HUES48 (cell line): Measurements from ENCODE around the gene NCL.

Experiments
- H3K27ac ChIP-seq: one replicate; pipeline ENCODE4 v1.7.0; 2013; ENCODE audit warnings: low read depth, low read length, inconsistent platforms
- H3K27me3 ChIP-seq: 2 replicates; pipeline ENCODE4 v1.6.1; 2013; ENCODE audit warnings: mild to moderate bottlenecking, low read length; ENCODE audit not compliant: control insufficient read depth, insufficient read depth
- H3K36me3 ChIP-seq: 2 replicates; pipeline ENCODE4 v1.6.1; 2013; ENCODE audit warnings: low read length; ENCODE audit not compliant: control insufficient read depth, insufficient read depth
- H3K4me1 ChIP-seq: 2 replicates; pipeline ENCODE4 v1.6.1; 2013; ENCODE audit warnings: mild to moderate bottlenecking, low read length; ENCODE audit not compliant: control insufficient read depth, insufficient read depth
- H3K4me3 ChIP-seq: 2 replicates; pipeline ENCODE4 v1.5.1; 2013; ENCODE audit warnings: mild to moderate bottlenecking, low read depth, low read length
- H3K9ac ChIP-seq: 2 replicates; pipeline ENCODE4 v1.6.1; 2013; ENCODE audit warnings: mild to moderate bottlenecking, low read depth, low read length, moderate library complexity
- H3K9me3 ChIP-seq: 2 replicates; pipeline ENCODE4 v1.6.1; 2013; ENCODE audit warnings: low read length; ENCODE audit not compliant: control insufficient read depth, insufficient read depth

NCL gene, protein sequence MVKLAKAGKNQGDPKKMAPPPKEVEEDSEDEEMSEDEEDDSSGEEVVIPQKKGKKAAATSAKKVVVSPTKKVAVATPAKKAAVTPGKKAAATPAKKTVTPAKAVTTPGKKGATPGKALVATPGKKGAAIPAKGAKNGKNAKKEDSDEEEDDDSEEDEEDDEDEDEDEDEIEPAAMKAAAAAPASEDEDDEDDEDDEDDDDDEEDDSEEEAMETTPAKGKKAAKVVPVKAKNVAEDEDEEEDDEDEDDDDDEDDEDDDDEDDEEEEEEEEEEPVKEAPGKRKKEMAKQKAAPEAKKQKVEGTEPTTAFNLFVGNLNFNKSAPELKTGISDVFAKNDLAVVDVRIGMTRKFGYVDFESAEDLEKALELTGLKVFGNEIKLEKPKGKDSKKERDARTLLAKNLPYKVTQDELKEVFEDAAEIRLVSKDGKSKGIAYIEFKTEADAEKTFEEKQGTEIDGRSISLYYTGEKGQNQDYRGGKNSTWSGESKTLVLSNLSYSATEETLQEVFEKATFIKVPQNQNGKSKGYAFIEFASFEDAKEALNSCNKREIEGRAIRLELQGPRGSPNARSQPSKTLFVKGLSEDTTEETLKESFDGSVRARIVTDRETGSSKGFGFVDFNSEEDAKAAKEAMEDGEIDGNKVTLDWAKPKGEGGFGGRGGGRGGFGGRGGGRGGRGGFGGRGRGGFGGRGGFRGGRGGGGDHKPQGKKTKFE

DNA sequence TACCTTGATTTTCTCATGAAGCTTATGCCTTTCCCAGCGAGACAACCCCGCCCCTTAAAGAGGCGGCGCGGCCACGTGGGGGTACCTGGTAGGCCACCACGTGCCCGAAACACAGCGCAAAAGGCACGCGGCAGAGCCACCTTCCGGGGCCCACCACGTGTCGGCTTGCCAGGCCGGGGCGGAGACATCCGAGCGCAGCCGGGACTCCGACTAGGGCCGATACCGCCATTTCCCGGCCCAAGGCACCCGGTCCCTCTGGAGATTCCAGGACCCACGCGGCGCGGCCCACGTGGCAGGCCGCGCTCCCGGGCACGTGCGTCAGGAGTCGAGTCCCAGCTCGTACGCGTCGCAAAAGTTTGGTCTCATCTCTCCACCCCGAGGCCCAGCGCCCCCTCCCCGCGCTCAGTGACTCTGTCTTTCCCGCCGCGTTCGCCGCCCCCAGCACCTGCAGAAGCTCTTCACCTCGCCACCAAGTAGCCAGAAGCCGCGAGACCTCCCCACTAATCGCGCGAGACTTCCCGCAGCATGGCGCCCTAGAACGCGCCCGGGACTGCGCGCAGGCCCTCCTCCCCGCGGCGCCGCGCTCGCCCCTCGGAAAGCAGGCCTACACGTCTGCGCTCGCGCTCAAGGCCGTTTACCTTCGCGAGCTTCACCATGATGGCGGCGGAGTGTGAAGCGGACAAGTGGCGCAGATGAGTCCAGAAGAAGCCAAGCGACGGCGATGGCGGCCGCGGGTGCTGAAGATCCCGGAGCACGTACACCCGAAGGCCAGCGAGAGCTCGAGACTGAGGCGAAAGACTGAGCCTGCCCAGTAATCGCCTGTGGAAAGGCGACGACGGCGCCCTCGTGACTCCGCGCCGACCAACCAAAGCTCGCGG is at the start of gene NCL:
NCL (minus strand) TSS at position 787 of the 878 bp plus-strand sequence; CDS start at position 656, 131 bp downstream.
- Histone ChIP-seq H3K27ac (peak within 1 kb of the TSS; percentile 99), H3K4me1 (peaks cover 12% of the 10 kb centered on the region), H3K36me3 (peaks cover 46% of the 10 kb centered on the region)

DNA sequence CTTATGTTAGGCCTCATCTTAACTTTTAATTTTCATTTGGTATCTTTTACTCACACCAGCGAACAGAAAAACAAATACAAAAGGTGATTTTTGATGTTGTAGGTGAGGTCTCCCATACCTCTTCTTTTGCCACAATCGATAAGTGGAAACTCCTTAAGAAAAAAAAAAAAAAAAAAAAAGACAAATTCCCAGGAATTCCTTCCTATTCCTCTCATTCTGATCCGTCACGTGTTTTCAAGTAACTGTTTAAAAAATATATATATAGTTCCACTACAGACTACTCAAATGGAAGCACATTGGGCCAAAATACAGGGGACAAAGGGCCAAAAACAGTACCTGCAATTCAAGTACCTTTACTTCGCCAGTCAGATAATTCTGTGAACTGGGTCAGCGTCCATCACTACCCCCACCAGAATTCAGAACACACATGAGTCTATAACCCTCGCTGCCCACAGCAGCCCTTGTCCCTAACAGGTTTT is 49.5 kb upstream of the NCL start:
- H3K27ac ChIP-seq: peak overlapping the region; percentile 80
- H3K9me3 ChIP-seq: no peaks in the 10 kb centered on the region
- peak overlapping the region; percentile 95 for H3K4me3 ChIP-seq
- no peaks in the 10 kb centered on the region for H3K36me3 ChIP-seq
- peak overlapping the region; percentile 92 for H3K9ac ChIP-seq
- H3K27me3 ChIP-seq: peaks cover 9% of the 10 kb centered on the region; the same call in 1 of the 2 replicates
- peaks cover 4% of the 10 kb centered on the region for H3K4me1 ChIP-seq

More for the DNA sequence above, at the start of gene NCL:
- Histone ChIP-seq H3K4me3 (peak within 1 kb of the TSS; percentile 98), H3K27me3 (no peaks in the 10 kb centered on the region), H3K9ac (peak within 1 kb of the TSS; percentile 100), H3K9me3 (no peaks in the 10 kb centered on the region)

DNA sequence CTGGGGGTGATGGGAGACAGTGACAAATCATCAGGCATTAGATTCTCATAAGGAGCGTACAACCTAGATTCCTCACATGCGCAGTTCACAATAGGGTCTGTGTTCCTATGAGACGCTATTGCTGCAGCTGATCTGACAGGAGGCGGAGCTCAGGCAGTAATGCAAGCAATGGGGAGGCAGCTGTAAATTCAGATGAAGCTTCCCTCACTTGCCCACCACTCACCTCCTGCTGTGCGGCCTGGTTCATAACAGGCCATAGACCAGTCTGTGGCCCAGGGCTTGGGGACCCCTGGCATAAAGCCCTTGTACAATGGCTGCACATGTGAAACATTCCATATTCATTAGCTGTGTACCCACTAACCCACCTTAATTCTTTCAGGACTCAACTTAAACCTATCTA is 47.9 kb upstream of the NCL start:
- Histone ChIP-seq H3K9ac (no peak overlapping the region), H3K27me3 (peaks cover 9% of the 10 kb centered on the region; the same call in 1 of the 2 replicates), H3K9me3 (no peaks in the 10 kb centered on the region), H3K27ac (no peak overlapping the region), H3K4me3 (no peak overlapping the region), H3K36me3 (peaks cover 2% of the 10 kb centered on the region; the same call in 1 of the 2 replicates), H3K4me1 (peaks cover 4% of the 10 kb centered on the region)

DNA sequence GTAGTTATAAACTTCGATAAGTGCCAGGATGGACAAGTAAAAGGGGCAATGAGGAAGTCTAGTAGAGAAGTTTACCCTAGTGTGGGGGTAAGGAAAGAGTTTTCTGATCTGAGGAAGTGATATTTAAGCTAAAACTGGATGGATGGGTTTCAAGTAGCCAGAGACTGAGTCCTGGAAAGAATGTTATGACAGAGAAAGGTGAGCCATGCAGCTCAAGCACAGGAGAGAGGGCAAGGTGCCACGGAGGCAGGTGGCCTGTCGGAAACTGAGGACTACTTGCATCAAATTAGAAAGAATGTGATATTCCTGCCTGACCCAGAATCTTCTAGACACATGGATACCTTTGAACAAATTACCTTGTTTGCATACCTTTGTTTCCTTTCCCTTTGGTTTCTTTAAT is 39.5 kb upstream of the NCL start:
- Histone ChIP-seq H3K36me3 (peaks cover 21% of the 10 kb centered on the region), H3K27ac (no peak overlapping the region), H3K9ac (no peak overlapping the region), H3K4me3 (no peak overlapping the region), H3K4me1 (no peaks in the 10 kb centered on the region), H3K9me3 (no peaks in the 10 kb centered on the region), H3K27me3 (no peaks in the 10 kb centered on the region)

DNA sequence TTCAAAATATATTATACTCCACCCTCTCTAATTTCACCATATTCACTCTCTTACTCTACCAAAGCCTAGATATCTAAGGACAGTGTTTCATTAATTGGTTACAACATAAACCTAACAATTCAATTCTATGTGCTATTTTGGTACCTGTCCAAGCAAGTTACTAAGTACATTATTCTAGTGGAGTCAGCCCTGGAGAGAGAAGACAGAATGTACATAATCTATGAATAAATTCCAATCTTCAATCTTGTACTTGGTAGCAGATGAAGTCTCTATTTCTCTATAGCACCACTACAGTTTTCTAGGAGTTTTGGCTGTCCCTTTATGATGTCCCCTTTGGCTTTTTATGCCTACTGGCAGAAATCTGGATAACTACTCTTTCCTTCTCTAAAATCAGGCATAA is 38.3 kb upstream of the NCL start:
- Histone ChIP-seq H3K27me3 (no peaks in the 10 kb centered on the region), H3K9ac (no peak overlapping the region), H3K4me3 (no peak overlapping the region), H3K36me3 (peaks cover 21% of the 10 kb centered on the region), H3K27ac (no peak overlapping the region), H3K9me3 (no peaks in the 10 kb centered on the region), H3K4me1 (no peaks in the 10 kb centered on the region)

DNA sequence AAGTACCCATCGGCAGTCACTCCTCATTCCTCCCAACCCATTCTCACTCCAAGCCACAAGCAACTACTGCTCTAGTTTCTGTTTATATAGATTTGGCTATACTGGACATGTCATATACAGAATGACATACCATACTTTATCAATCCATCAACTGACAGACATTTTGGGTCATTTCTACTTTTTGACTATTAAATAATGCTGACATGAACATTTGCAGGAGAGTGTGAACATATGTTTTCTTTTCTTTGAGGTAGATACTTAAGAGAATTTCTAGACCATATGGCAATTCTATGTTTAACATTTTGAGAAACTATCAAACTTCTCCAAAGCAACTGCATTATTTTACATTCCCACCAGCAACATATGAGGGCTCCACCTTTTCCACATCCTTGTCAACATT is 33.4 kb upstream of the NCL start:
- Histone ChIP-seq H3K36me3 (peaks cover under 1% of the 10 kb centered on the region; the same call in 1 of the 2 replicates), H3K4me1 (no peaks in the 10 kb centered on the region), H3K9ac (no peak overlapping the region), H3K4me3 (no peak overlapping the region), H3K27me3 (no peaks in the 10 kb centered on the region), H3K27ac (no peak overlapping the region), H3K9me3 (no peaks in the 10 kb centered on the region)

DNA sequence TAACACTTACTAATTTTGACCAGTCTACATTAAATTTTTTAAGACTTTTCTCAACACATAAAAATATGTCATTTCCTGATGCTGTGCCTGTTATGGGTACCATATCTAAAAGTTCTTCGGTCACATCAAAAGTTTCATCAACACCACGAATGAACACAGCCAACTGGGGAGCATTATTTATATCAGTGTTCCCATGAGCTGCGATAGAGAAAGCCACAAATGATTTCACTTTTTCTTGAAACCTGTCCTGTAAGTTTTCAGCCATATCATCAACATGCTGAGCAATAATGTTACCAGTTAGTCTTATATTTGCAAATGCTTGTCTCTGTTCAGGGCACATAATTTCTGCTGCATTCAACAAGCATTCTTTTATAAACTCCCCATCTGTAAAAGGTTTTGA is 30.4 kb upstream of the NCL start:
- 0 out of 2 replicates have a peak, but pooled peaks cover 1% of the 10 kb centered on the region for H3K9me3 ChIP-seq
- H3K27me3 ChIP-seq: no peaks in the 10 kb centered on the region
- no peaks in the 10 kb centered on the region for H3K36me3 ChIP-seq
- H3K27ac ChIP-seq: no peak overlapping the region
- no peak overlapping the region for H3K4me3 ChIP-seq
- H3K4me1 ChIP-seq: no peaks in the 10 kb centered on the region
- no peak overlapping the region for H3K9ac ChIP-seq

DNA sequence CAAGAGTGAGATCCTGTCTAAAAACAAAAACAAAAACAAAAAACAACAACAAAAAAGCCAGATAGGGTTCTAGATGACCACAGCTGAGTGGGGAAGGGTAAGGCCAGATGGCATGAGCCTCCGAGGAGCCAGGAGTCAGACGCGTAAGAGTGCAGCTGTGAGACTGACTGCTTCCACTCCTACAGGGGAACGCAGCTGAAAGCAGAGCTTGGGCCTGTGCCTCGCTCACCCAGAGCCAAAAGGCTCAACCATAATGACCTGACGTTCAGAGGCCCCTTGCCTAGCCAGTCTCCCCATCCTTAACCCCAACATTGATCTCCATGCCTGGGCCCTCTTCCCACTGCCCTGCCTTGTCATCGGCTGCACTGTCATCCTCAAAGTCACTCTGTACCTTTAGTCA is 26.5 kb upstream of the NCL start:
- Histone ChIP-seq H3K27ac (no peak overlapping the region), H3K9me3 (0 out of 2 replicates have a peak, but pooled peaks cover 6% of the 10 kb centered on the region), H3K4me1 (no peaks in the 10 kb centered on the region)

DNA sequence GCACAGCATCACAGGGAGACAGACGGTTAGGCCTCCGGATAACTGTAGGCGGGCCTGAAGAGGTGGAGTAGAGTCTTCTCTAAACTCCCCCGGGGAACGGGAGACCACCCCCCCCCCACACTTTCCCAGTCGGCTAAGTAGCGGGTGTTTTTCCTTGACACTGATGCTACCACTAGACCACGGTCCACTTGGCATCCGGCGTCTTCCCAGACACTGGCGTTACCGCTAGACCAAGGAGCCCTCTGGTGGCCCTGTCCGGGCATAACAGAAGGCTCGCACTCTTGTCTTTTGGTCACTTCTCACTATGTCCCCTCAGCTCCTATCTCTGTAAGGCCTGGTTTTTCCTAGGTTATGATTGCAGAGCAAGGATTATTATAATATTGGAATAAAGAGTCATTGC is 25.7 kb upstream of the NCL start:
- no peaks in the 10 kb centered on the region for H3K36me3 ChIP-seq
- no peak overlapping the region for H3K9ac ChIP-seq
- H3K27me3 ChIP-seq: no peaks in the 10 kb centered on the region
- H3K9me3 ChIP-seq: 0 out of 2 replicates have a peak, but pooled peaks cover 6% of the 10 kb centered on the region
- no peaks in the 10 kb centered on the region for H3K4me1 ChIP-seq
- no peak overlapping the region for H3K27ac ChIP-seq
- H3K4me3 ChIP-seq: no peak overlapping the region

More for the DNA sequence above, 26.5 kb upstream of the NCL start:
- no peaks in the 10 kb centered on the region for H3K36me3 ChIP-seq
- H3K9ac ChIP-seq: no peak overlapping the region
- no peak overlapping the region for H3K4me3 ChIP-seq
- no peaks in the 10 kb centered on the region for H3K27me3 ChIP-seq

DNA sequence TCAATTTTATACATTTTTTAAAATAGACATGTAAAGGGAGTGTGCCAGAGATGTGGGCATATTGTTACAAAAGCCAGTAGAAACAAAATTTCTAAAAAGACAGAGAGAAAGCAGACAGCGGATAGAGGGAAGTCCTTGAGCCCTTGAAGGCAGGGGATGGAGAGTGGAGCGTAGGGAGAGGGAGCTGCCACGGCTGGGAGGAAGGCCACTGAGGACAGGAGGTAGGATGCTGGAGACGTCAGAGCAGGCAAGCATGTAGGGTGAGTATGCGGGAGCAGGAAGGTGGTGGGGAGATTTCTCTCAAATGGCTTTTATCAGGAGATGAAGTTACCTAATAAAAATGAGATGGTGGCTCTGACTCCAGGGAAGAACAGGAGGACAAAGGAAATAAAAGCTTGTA is 24.0 kb upstream of the NCL start:
- Histone ChIP-seq H3K4me1 (no peaks in the 10 kb centered on the region), H3K9ac (no peak overlapping the region), H3K27me3 (no peaks in the 10 kb centered on the region), H3K4me3 (no peak overlapping the region), H3K36me3 (no peaks in the 10 kb centered on the region), H3K9me3 (0 out of 2 replicates have a peak, but pooled peaks cover 6% of the 10 kb centered on the region), H3K27ac (no peak overlapping the region)
